KMS-11 (cell line): ENCODE measurements around the gene PPP1R2.

Experiments used
- H2AFZ ChIP-seq: fragments of 200-600 bp; sonication (generic); 2 replicates; pipeline ENCODE4 v1.6.1; 2016; ENCODE audit warnings: antibody characterized with exemption, mixed run types, low read depth
- H3K27ac ChIP-seq: fragments of 200-600 bp; sonication (generic); 2 replicates; pipeline ENCODE4 v1.6.1; 2016; ENCODE audit warnings: mild to moderate bottlenecking, mixed run types
- H3K27me3 ChIP-seq: fragments of 200-600 bp; sonication (generic); 2 replicates; pipeline ENCODE4 v1.6.1; 2017; ENCODE audit warnings: mild to moderate bottlenecking, low read depth, mixed run types, moderate library complexity; ENCODE audit not compliant: insufficient read depth
- H3K36me3 ChIP-seq: fragments of 200-600 bp; sonication (generic); 2 replicates; pipeline ENCODE4 v1.6.1; 2017; ENCODE audit warnings: mild to moderate bottlenecking, mixed run types; ENCODE audit not compliant: insufficient read depth
- H3K4me1 ChIP-seq: fragments of 200-600 bp; sonication (generic); 2 replicates; pipeline ENCODE4 v1.6.1; 2016; ENCODE audit warnings: mild to moderate bottlenecking, low read depth, mixed run types; ENCODE audit not compliant: poor library complexity, severe bottlenecking
- H3K4me2 ChIP-seq: fragments of 200-600 bp; sonication (generic); 2 replicates; pipeline ENCODE4 v1.7.0; 2016; ENCODE audit warnings: mild to moderate bottlenecking, mixed run types
- H3K4me3 ChIP-seq: fragments of 200-600 bp; sonication (generic); IDR thresholded peaks from 2 replicates; pipeline ENCODE4 v1.6.1; 2017; ENCODE audit warnings: low read depth, low read length, mixed read lengths; ENCODE audit not compliant: insufficient read depth
- H3K79me2 ChIP-seq: fragments of 200-600 bp; sonication (generic); 2 replicates; pipeline ENCODE4 v1.6.1; 2016; ENCODE audit warnings: low read depth, mixed run types; ENCODE audit not compliant: insufficient read depth
- H3K9ac ChIP-seq: fragments of 200-600 bp; sonication (generic); 2 replicates; pipeline ENCODE4 v1.6.1; 2016; ENCODE audit warnings: mild to moderate bottlenecking, mixed run types
- H4K20me1 ChIP-seq: fragments of 200-600 bp; sonication (generic); 2 replicates; pipeline ENCODE4 v1.6.1; 2016; ENCODE audit warnings: mild to moderate bottlenecking, mixed run types; ENCODE audit not compliant: insufficient read depth
- TF ChIP-seq, protein P1 (sequence below): fragments of 200-600 bp; sonication (generic); conservative IDR thresholded peaks from 2 replicates; pipeline ENCODE4 v1.6.1; 2017; ENCODE audit warnings: low read depth, mild to moderate bottlenecking, antibody characterized with exemption, low read length, moderate library complexity, mixed read lengths

The PPP1R2 gene

DNA sequence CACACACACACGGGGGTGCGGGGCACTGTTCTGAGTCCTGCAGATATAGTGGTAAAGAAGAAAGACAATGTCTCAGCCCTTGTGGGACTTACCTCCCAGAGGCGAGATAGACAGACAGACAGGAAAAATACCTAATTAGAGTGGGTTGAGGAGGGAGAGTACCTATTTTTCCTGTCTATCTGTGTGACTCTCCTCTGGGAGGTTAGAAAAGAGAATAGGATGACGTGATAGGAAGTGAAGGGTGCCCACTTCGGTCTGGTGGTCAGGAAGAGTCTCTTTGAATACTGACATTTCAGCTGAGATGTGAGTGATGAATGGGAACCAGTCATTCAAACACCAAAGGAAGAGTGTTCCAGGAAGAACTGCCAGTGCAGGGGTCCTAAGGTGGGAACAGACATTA is 44.7 kb upstream of the PPP1R2 start:
- no peak overlapping the region for H2AFZ ChIP-seq
- peaks cover 22% of the 10 kb centered on the region; the same call in 1 of the 2 replicates for H3K27me3 ChIP-seq
- peaks cover 28% of the 10 kb centered on the region for H3K4me1 ChIP-seq
- TF ChIP-seq, protein P1, sequence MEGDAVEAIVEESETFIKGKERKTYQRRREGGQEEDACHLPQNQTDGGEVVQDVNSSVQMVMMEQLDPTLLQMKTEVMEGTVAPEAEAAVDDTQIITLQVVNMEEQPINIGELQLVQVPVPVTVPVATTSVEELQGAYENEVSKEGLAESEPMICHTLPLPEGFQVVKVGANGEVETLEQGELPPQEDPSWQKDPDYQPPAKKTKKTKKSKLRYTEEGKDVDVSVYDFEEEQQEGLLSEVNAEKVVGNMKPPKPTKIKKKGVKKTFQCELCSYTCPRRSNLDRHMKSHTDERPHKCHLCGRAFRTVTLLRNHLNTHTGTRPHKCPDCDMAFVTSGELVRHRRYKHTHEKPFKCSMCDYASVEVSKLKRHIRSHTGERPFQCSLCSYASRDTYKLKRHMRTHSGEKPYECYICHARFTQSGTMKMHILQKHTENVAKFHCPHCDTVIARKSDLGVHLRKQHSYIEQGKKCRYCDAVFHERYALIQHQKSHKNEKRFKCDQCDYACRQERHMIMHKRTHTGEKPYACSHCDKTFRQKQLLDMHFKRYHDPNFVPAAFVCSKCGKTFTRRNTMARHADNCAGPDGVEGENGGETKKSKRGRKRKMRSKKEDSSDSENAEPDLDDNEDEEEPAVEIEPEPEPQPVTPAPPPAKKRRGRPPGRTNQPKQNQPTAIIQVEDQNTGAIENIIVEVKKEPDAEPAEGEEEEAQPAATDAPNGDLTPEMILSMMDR = no peak
- H3K79me2 ChIP-seq = no peaks in the 10 kb centered on the region
- no peak overlapping the region for H3K4me3 ChIP-seq
- H3K27ac ChIP-seq = no peak overlapping the region
- no peak overlapping the region for H3K9ac ChIP-seq
- no peaks in the 10 kb centered on the region for H3K36me3 ChIP-seq
- H3K4me2 ChIP-seq = no peak overlapping the region; the same call in 1 of the 2 replicates
- no peaks in the 10 kb centered on the region for H4K20me1 ChIP-seq

DNA sequence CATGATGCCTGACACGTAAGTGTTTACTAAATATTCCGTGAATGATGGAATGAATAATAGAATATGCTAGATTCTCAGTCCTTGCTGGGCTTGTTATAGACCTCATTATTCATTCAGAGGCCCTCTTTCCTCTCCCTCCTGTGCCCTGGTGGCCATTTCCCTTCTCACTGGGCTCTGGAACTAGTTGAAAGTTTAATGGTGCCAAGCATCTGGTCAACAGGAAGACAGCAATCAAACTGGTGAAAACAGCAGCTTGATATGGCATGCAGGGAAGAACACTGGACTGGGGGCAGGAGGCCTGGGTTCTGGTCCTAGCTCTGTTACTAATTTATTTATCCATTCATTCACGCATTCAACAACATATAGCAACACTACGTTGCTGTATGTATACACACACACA is 44.3 kb upstream of the PPP1R2 start:
- Histone ChIP-seq H3K79me2 (no peaks in the 10 kb centered on the region), H3K27me3 (peaks cover 22% of the 10 kb centered on the region; the same call in 1 of the 2 replicates), H4K20me1 (no peaks in the 10 kb centered on the region), H3K27ac (no peak overlapping the region; the same call in 1 of the 2 replicates), H3K36me3 (no peaks in the 10 kb centered on the region), H3K4me3 (no peak overlapping the region), H3K4me2 (peak overlapping the region; percentile 22; the same call in 1 of the 2 replicates), H3K9ac (no peak overlapping the region), H3K4me1 (peaks cover 28% of the 10 kb centered on the region), H2AFZ (no peak overlapping the region)
- TF ChIP-seq, protein P1 = no peak

DNA sequence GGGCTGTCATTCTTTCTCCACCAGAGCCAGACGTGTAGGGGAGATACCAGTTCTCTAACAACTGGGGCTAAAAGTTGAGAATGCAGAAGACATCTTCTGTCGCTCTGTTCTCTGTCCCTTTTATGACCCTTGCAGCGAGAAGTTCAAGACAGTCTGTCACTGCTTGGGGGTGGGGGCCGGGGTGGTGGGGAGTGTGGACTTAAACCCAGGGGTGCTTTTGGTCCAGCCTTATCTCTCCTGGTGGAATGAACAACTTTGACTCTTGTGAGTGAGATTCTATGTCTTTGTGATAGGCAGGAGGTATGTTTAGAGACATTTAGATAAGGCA is 41.4 kb upstream of the PPP1R2 start:
- TF ChIP-seq, protein P1 = no peak
- Histone ChIP-seq H3K9ac (no peak overlapping the region), H4K20me1 (no peaks in the 10 kb centered on the region), H3K79me2 (no peaks in the 10 kb centered on the region), H3K4me1 (peaks cover 39% of the 10 kb centered on the region), H2AFZ (no peak overlapping the region), H3K4me2 (no peak overlapping the region), H3K36me3 (no peaks in the 10 kb centered on the region), H3K27ac (no peak overlapping the region), H3K27me3 (peaks cover 22% of the 10 kb centered on the region; the same call in 1 of the 2 replicates), H3K4me3 (no peak overlapping the region)

DNA sequence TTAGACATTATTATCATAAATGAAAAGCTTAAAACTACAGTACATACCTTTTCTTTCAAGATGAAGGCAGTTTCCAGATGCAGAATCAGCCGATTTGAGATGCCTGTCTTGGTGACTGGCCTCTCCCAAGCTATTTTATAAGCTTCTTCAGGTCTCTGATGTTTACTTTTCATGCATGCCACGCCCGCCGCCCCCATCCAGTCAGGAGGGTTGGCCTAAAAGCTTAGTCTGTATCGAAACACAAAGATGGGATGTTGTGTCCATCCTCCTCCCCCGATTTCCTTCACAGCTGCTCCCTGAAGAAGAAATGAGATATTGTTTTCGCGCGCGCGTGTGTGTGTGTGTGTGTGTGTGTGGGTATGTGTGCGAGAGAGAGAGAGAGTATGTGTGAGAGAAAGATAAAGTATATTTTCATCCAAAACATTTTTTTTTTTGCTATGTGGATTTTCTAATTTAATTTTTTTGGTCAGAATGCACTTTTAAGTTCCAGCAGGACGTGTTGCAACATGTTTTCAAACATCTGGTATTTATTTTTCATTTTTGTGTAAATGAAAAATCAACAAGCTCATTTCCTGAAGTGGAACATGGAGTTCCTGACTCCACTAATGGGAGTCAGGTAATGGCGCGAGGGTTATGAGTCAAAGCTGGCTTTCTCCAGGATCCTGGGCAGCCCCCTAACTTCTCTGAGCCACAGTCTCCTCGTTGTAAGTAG is 40.9 kb upstream of the PPP1R2 start, which contains the start of gene APOD:
Gene APOD, minus strand, starts transcription at position 110 of the 712 bp plus-strand sequence. CDS start 4,479 bp downstream, outside the sequence.
- Histone ChIP-seq H3K27ac (no peak within 1 kb of the TSS), H3K36me3 (no peaks in the 10 kb centered on the region), H3K27me3 (peaks cover 22% of the 10 kb centered on the region; the same call in 1 of the 2 replicates), H3K4me3 (no peak within 1 kb of the TSS), H3K9ac (no peak within 1 kb of the TSS), H3K79me2 (no peaks in the 10 kb centered on the region), H2AFZ (no peak within 1 kb of the TSS), H4K20me1 (no peaks in the 10 kb centered on the region), H3K4me1 (peaks cover 39% of the 10 kb centered on the region), H3K4me2 (no peak within 1 kb of the TSS)
- TF ChIP-seq, protein P1 = no peak
